HG03108 (cell line): ENCODE results near the gene NSDHL.

Experiments used
- ATAC-seq: cut with Tn5 transposase; IDR thresholded peaks from one replicate; pipeline ENCODE4 v1.9.1; 2021; ENCODE audit warnings: moderate library complexity; ENCODE audit not compliant: unreplicated experiment

The NSDHL gene

GRCh38 chrX:152892999-152893891 is 62.4 kb downstream of the NSDHL start:
- no peak for ATAC-seq

GRCh38 chrX:152893980-152894610 is 63.2 kb downstream of the NSDHL start:
- no peak for ATAC-seq

- no peak for ATAC-seq
These were observed 64.3 kb downstream of the NSDHL start for GRCh38 chrX:152895121-152895520.

GRCh38 chrX:152895724-152896420 is 65.0 kb downstream of the NSDHL start:
- no peak for ATAC-seq

- ATAC-seq, result no peak
These were observed 65.6 kb downstream of the NSDHL start for GRCh38 chrX:152896450-152896849.

GRCh38 chrX:152897222-152898131 is 66.6 kb downstream of the NSDHL start, which contains the start of gene ZNF185:
ZNF185 (plus strand) TSS chrX:152898067; CDS start chrX:152914490, 16,423 bp downstream.
- ATAC-seq, result no peak

- ATAC-seq, result no peak
These were observed 67.6 kb downstream of the NSDHL start for GRCh38 chrX:152898442-152898841.

- ATAC-seq, result no peak
These were observed 68.4 kb downstream of the NSDHL start for GRCh38 chrX:152899111-152899873.

- ATAC-seq, result no peak
These were observed 69.2 kb downstream of the NSDHL start for GRCh38 chrX:152899874-152900719.

GRCh38 chrX:152900937-152901445 is 70.1 kb downstream of the NSDHL start:
- no peak for ATAC-seq

GRCh38 chrX:152901816-152902501 is 71.1 kb downstream of the NSDHL start:
- no peak for ATAC-seq

- ATAC-seq, result no peak
These were observed 71.6 kb downstream of the NSDHL start for GRCh38 chrX:152902502-152902820.

GRCh38 chrX:152903589-152903988 is 72.7 kb downstream of the NSDHL start:
- no peak for ATAC-seq

GRCh38 chrX:152904151-152905080 is 73.6 kb downstream of the NSDHL start:
- ATAC-seq, result no peak

GRCh38 chrX:152905081-152905420 is 74.2 kb downstream of the NSDHL start:
- no peak for ATAC-seq

GRCh38 chrX:152907084-152907651 is 76.3 kb downstream of the NSDHL start:
- no peak for ATAC-seq

GRCh38 chrX:152908486-152908885 is 77.6 kb downstream of the NSDHL start:
- no peak for ATAC-seq
